ENCODE results near the gene PGK2.
"Not testable (repeated sequence)": the region's sequence is repeated elsewhere in the genome, so short reads cannot be mapped to it uniquely, and the experiment has no call there.

The PGK2 gene

DNA sequence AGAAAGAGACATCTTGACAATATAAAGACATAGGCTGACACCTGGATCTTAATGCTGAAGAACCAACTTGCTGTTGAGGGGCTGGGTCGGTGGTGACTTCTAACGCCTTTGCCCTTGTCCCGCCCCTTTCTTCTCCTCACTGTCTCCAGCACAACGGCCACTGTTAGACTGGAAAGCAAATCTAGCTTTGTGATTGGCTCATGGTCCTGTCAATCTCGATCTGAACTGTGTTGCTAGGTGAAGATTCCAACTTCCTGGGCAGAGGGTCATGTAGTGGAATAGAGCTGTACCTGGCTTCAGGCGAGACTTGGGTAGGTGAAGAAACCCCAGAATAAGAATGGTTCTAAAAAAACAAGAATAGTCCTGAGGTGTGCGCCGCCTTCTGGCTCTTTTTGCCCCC is at the start of gene PGK2:
TSS of gene PGK2 (minus strand) at position 110 of the 400 bp plus-strand sequence. CDS start at position 12, 98 bp downstream.
- DNase-seq = no peak

DNA sequence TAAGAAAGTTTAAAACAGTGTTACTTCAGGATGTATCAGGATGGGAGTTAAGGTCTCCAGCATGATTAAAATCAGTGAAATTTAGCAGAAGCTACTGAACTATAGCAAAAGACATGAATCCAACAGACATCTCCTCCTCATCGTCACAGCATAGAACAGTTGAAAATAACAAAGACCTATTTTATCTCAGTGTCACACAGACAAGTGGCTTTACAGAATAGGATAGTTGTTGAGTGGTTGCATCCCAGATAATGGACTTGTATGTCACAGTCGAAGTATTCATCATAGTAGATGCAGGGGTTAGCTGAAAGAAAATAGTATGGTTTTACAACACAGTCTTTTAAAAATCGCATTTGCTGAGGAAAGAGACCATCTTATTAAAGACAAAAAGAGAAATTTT is 48.1 kb upstream of the PGK2 start:
- DNase-seq = no peak

DNA sequence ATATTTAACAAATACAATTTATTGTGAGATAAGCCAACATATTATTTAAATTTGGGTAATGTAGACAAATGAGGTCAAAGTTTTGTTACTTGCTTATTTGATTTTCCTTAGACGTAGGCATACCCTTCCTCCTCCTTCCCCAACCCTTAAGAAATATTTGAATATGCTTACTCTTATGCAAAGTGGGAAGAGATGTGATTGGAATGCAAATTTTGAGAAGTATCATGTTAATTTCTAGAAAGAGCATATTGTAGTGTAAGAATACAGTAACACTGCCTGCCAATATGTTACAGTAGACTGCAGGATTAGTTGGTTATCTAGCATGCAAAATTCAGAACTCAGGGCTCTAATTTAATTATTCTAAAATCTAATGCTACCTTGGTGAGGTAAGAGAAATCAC is 46.3 kb upstream of the PGK2 start:
- no peak for DNase-seq

DNA sequence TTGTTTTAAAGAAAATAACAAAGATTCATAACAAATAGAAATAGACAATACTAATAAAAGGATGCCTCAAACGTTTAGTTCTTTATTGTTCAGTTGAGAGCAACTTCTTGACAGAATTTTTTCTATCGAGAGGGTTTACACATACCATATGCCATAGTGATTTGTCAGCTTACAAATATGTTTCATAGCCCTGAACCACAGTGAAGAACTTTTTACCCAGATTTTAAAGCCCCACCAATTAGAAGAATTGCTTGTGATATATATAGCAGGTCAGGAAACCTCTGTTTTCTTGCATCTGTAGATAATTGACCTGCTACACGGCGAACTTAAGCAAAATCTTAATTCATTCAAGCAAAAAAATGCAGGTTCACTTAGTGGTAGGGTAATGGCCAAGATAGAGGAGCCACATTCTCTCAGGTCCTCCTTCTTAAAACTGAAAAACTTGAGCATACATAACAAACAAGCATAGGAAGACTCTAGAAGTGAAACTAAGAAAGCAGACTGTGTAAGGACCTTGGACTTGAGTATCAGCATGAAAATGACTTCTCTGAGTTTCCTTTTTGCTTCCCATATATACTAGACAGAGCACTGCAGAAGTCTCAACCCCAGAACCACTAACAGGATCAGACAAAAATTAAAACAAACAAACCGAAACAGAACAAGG is 39.8 kb upstream of the PGK2 start:
- no peak for DNase-seq

DNA sequence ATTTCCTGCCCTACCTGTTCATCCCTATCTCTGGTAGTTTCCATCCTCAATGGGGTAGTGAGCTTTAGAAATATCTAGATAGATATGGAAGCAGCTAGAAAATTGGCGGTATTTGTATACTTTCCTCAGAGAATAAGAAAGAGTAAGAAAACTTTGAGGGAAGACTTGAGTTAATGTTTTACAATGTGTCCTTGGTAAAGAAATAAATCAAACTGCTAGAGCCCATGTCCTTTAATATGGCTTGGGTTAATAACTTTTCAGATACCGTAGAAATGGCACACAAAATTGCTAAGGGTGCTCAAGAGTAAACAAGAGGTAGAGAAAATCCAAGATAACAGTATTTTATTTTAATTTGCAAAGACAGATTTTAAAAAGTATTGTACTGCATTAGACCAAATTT is 28.1 kb upstream of the PGK2 start:
- no peak for DNase-seq

DNA sequence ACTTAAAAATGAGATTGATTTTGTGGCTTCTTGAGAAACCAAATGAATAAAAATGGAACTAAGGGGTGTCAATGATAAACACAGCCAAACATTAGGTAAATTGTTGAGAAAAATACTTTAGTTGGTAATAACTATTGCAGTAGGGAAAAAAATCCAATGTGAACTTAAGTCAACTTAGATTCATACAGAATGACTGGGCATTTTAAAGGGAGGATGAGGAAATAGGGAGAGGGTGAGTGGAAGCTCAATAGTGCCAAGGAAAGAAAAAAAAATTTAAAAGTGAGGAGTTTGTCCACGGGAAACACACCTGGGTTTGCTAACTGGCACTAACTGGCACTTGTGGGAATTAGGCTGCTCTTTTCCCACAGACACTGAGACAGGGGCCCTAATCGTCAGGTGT is 26.2 kb upstream of the PGK2 start:
- DNase-seq = no peak

DNA sequence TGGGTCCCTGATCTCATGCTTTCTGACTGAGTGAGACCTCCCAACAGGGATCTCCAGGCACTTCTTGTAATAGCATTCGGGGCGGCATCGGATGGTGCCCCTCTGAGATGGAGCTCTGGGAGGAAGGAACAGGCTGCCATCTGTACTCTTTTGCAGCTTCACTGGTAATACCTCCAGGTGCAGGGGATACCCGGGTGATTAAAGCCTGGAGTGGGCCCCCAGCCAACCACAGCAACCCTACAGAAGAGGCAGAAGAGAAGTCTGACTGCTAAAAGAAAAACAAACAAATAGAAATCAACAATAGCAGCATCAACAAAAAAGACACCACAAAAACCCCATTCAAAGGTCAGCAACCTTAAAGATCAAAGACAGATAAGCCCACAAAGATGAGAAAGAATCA is 19.1 kb upstream of the PGK2 start:
- no peak for DNase-seq

DNA sequence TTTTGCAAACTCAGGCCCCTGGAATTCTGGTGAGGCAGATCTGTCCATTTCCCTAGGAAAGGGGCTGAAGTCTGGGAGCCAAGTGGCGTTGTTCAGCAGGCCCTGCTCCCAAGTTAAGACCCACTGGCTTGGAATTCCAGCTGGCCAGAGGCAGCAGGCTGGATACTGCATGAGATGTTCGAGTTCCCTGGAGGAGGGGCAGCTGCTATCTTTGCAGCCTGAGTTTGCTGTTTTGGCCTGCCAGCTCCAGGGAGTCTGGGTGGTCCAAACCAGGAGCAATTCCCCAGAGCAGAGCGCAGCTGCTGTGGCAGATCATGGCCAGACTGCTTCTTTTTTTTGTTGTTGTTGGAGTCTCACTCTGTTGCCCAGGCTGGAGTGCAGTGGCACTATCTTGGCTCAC is 18.2 kb upstream of the PGK2 start:
- no peak for DNase-seq

DNA sequence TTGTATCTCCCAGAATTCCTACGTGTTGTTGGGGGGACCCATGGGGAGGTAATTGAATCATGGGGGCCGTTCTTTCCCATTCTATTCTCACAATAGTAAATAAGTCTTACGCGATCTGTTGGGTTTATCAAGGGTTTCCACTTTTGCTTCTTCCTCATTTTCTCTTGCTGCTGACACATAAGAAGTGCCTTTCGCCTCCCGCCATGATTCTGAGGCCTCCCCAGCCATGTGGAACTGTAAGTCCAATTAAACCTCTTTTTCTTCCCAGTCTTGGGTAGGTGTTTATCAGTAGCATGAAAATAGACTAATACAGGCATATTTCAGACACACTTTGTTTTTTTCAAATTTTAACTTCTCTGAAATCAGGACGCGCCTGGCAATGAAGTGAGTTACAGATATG is 14.4 kb upstream of the PGK2 start:
- no peak for DNase-seq

DNA sequence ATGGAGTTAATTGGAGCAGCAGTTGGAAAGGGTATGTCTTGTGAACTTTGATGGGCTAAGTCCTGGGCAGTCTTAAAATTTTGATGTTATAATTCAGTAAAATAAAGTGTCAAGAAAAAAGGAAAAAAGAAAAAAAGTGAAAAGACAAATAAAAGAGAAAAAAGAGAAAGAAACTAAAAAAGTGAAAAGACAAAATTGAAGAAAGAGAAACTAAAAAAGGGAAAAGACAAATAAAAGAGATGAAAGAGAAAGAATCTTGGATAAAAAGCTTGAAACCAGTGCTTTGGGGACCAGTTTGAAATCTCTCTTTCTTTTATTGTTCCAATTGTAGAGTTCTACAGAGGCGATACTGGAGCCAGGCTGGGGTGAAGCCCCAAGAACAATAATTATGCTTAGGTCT is 12.0 kb upstream of the PGK2 start:
- no peak for DNase-seq

DNA sequence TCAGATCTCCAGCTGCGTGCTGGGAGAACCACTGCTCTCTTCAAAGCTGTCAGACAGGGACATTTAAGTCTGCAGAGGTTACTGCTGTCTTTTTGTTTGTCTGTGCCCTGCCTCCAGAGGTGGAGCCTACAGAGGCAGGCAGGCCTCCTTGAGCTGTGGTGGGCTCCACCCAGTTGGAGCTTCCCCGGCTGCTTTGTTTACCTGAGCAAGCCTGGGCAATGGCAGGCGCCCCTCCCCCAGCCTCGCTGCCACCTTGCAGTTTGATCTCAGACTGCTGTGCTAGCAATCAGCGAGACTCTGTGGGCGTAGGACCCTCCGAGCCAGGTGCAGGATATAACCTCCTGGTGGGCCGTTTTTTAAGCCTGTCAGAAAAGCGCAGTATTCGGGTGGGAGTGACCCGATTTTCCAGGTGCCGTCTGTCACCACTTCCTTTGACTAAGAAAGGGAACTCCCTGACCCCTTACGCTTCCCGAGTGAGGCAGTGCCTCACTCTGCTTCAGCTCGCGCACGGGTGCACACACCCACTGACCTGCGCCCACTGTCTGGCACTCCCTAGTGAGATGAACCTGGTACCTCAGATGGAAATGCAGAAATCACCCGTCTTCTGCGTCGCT is 9.9 kb upstream of the PGK2 start:
- not testable (repeated sequence) for DNase-seq

DNA sequence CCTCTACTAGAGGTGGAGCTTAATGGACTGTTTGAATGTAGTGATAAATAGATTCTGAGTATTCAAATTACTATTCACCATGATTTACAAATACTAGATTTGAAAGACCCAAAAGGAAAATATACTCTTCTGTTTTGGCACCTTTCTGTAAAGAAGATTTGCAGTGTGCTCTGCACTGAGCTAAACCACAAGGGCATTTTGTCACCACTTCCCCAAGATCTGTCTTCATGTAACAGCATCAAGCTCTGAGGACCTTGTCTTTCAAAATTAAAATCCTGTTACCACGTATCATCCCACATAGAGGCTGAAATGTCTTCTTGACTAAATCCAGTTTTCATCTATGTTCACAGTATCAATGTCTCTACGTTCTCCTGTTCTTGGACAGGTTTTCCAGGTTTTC is 3.3 kb upstream of the PGK2 start:
- DNase-seq = no peak

DNA sequence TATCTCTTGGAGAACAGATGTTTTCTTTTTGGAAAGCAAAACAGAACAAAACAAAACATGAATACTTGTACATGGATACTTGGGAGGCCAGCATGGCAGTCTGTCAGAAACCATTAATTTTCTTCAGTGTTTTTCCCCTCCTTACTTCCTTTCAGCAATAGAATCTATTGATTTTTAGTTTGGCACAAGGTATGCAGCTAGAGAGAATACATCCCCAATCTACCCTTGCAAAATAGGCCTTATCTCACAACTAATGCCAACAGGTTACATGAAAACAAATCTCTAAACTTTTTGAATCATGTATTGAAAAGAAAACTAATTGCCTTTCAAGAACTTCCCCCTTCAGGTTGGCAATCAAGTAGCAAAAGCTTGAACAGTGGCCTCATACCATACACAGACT is 2.8 kb downstream of the PGK2 start:
- no peak for DNase-seq

DNA sequence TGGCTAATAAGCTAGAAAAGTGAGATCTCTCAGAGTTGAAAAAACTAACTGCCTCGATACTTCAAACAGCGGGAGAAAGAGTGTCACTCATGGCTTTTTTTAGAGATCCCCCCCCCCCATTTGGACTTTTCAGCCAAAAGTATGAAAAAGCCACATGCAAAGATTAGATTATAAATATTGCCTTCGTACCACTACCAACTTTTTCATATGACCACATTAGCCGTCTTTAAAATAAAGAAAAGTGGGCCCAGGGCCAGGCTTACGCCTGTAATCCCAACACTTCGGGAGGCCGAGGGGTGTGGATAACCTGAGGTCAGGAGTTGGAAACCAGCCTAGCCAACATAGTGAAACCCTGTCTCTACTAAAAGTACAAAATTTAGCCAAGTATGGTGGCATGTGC is 4.4 kb downstream of the PGK2 start:
- no peak for DNase-seq

DNA sequence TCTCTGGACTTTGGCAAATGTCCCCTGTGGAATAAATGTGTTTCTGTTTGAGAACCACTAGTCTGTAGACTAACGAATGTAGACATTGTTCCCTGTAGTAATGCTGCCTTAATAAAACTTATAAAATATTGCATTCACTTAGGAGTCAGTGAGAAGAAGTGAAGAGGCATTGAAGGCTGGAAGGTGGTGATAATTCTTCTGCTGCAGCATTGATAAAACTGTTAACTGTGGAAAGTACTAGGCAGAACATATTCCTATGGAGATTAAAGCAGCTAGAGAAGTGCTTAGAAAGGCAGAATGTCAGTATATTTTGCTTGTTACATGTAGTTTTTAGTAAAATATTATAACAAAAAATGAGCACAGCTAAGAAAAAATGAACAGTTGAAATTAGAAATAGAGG is 4.8 kb downstream of the PGK2 start:
- DNase-seq = no peak

DNA sequence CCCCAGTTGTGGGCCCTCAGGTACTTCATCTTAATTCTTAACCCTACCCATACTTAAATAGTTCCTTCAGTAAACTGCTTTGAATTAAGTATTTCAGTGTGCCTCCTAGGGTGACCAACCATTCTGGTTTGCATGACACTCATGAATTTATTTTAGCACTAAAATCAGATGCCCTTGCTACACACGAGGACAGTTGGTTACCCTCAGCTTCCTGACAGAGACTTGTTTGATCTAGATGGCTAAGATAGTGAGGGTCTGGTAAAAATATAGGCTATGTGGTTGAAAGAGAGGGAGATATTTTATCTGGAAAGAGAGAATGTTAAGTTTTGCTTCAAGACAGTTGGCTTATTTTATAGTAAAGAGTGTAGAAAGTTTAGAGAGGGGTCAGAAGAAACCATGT is 10.6 kb downstream of the PGK2 start:
- no peak for DNase-seq

DNA sequence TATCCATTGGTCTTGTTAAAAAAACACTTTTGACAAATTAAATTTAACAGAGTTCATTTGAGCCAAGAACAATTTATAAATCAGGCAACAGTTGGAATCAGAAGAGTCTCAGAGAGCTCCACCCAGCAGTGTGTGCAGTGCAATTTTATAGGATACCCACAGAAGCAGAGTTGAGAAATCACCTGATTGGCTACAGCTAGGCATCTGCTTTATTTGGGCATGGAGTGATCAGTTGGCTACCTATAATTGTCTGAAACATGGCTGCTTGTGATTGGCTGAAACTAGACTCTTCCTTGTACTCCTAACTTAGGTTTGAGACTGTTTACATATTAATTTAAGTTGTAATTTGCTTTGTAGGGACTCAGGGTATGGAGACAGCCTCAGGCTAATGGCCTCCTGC is 12.0 kb downstream of the PGK2 start:
- DNase-seq = no peak

DNA sequence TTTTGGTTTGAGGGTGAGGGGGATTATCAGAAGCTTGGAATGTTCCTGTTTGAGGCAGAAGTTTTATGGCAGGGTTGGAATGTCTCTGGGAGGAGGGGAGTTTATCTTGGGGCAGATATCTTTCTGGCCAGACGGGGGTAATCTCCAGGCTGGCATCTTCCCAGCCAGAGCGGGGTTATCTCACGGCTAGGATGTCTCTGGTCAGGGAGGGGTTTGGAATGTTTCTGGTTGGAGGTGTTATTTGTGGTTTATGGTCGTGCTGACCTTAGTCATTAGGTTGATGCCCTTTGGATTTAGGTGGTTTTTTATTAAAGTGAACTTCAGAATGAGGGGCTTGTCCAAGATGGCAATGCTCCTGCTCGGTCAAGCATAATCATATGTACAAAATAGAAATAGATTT is 14.8 kb downstream of the PGK2 start:
- no peak for DNase-seq

DNA sequence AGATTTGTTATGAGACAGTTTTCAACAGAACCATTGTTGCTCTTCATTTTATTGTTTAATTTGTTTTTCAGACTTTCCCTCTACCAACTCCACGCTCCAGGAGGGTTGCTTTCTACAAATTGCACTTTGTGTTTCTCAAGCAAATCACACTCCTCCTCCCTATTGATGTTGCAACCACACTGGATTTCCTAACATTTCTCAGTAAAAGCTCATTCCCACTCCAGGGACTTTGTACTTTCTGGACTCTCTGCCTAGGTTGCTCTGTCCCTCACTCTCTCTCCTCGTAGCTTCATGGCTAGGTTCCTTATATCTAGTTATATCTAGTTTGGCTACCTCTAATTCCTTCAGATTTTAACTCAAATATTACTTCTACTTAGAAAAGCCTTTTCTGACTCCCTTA is 20.3 kb downstream of the PGK2 start:
- no peak for DNase-seq

DNA sequence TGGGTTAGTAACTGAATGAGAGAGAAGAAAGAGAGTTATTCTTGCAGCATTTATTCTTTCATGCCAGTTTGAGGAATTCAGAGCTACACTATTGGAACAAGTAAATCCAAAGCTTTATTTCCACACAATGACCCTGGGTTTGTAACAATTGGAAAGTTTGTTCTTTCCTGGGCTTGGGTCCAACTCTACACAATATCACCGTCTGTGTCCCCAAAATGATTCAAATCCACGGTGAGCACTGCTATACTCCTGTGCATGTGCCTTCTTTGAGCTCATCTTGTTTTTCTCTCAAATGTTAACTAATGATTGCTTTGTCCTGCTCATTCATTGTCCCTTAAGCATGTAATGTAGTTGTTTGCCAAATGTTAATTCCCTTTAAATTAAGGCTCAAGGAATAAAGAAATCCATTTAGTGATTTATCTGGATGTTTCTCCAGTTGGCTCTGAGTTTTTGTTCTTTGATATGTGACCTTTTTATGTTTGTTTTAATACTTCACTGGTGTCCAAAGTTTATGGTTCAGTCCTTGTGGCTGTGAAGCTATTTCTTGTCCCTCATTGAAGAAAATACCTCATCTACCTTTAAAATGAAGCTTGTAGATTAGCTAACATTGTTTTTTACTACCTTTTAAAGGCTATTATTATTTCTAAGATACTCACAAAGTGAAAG is 22.4 kb downstream of the PGK2 start:
- no peak for DNase-seq

DNA sequence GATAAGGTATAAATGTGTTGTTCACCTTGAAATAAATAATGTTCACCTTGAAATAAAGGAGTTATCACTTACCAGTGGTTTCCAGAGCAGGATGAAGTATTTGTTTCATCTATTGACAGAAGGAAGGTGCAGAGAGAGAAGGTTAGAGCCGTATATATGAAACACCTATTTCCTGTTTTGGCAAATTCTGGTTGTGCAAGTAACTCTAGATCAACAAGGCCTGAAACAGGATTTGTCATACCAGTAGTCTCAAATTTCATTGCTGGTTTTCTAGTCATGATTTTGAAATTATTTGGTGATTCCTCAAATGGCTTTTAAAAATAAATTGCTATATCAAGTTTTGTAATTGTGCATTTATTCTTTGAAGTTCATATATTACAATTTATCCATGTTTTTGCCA is 42.8 kb downstream of the PGK2 start, which contains the start of gene CRISP3:
TSS of gene CRISP3 (minus strand) at position 130 of the 400 bp plus-strand sequence. CDS start at position 109, 21 bp downstream.
- DNase-seq = peak; percentile 77

DNA sequence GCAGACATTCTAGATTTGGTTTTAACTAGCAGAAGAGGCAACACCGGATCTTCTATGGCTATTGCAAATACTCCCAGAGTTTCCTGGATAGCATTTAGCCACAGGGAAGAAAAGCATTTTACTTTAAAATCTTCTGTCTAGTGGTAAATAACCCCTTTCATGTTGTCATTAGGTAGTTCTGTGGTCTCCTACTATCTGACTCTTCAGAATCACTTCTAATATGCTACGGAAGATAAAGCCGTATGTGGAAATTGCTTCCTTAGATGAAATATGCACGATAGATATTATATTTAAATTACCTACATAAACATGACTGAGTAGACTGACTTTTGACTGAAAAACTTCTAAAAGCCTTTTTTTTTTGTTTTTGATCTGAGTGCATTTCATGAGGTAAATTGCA is 43.7 kb downstream of the PGK2 start:
- DNase-seq = no peak

DNA sequence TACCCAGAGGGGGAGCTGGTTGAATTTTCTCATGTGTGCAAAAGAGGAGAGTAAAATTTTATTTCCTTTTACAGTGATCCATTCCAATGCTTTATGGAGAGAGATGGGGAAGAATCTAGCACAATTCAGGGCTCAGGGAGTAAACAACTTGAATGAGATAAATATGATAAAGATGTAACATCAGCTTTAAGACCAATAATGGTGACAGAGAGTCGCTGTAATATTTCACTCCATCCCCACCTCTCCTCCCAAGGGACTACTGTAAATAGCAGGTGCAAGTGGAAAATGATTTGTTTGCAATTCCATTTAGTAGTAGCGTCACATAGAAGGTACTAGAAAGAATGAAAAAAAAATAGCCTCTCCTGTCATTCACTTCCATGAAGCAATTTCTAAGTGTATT is 47.7 kb downstream of the PGK2 start:
- peak; percentile 28 for DNase-seq

DNA sequence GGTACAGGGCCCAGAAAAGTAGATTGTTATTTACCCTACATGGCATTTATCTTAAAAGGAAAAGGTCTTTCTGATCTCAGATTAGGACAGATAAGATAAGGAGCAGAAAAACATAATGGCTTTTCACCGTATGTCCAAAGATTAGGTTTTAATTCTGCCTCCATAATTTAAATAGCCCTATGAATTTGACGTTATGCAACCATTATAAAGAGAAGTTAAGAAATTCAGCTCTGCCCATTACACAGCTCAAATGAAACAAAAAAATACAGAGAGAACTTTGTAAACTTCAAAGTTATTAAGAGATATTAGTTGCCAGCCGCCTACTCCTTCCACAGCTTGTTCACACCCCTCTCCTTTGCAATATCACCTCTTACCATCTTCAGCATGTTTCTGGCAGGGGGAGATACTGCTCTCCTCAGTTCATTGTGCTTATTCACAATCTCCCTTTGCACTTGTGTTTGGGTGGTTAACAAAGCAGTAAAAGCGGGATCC is 51.0 kb downstream of the PGK2 start:
- DNase-seq = no peak

All from NCI-H2029 (cell line).